Spleen (tissue), 11 donors: ENCODE results near the gene ENOX1. TPM values are rescaled to one million over a fixed set of nuclear protein-coding genes. Genes with fewer than 3 reads are reported as not detected.

ENCODE experiments used
- DNase-seq: peaks from one replicate; pipeline ENCODE4 v3.0.0-alpha.2; 2020
- H3K27ac ChIP-seq, 8 donors: fragments of 200-600 bp; sonication (generic) in 7 of 8; 1 replicate in 4 of 8; 2 replicates in 4 of 8; pipeline versions ENCODE4 v1.5.0 to v1.8.0; 2016 to 2021; ENCODE audit warnings: inconsistent platforms in 4 of 8, mild to moderate bottlenecking in 4 of 8, moderate library complexity in 1 of 8
- H3K27me3 ChIP-seq, 7 donors: fragments of 200-600 bp; sonication (generic) in 6 of 7; replicated peaks in 1 of 7; 1 replicate in 4 of 7; 2 replicates in 3 of 7; pipeline versions ENCODE4 v1.5.0 to v1.8.0; 2016 to 2021; ENCODE audit warnings: inconsistent platforms in 3 of 7, mild to moderate bottlenecking in 1 of 7
- H3K36me3 ChIP-seq, 6 donors: fragments of 200-600 bp; sonication (generic) in 5 of 6; 1 replicate in 4 of 6; 2 replicates in 2 of 6; pipeline versions ENCODE4 v1.5.0 to v1.8.0; 2016 to 2021; ENCODE audit warnings: inconsistent platforms in 2 of 6
- H3K4me1 ChIP-seq, 6 donors: fragments of 200-600 bp; sonication (generic) in 5 of 6; 1 replicate in 3 of 6; 2 replicates in 3 of 6; pipeline versions ENCODE4 v1.5.0 to v1.8.0; 2016 to 2021; ENCODE audit warnings: inconsistent platforms in 3 of 6
- H3K4me3 ChIP-seq, 8 donors: fragments of 200-600 bp; sonication (generic) in 7 of 8; 1 replicate in 4 of 8; 2 replicates in 4 of 8; pipeline versions ENCODE4 v1.5.0 to v1.8.0; 2016 to 2021; ENCODE audit warnings: inconsistent platforms in 4 of 8, mild to moderate bottlenecking in 4 of 8, moderate library complexity in 2 of 8
- H3K9me3 ChIP-seq, 8 donors: fragments of 200-600 bp; sonication (generic) in 7 of 8; 1 replicate in 4 of 8; 2 replicates in 4 of 8; pipeline versions ENCODE4 v1.5.0 to v1.8.0; 2016 to 2021; ENCODE audit warnings: inconsistent platforms in 4 of 8
- POLR2A ChIP-seq, 3 donors: fragments of 450-650 bp; IDR thresholded peaks; one replicate each; pipeline ENCODE4 v1.5.1; 2017; ENCODE audit warnings: antibody characterized with exemption in 3 of 3, mild to moderate bottlenecking in 1 of 3
- POLR2AphosphoS5 ChIP-seq, 3 donors: sonication (generic); formaldehyde crosslinking; IDR thresholded peaks; one replicate each; pipeline ENCODE4 v1.5.1; 2017; ENCODE audit warnings: antibody characterized with exemption in 3 of 3
- whole genome bisulfite sequencing, 5 donors: extraction: QIAGEN DNeasy Blood & Tissue Kit in 3 of 5; methylation state at CpG; one replicate each; pipeline versions ENCODE4 v1.1.5 to v1.1.7; 2013 to 2018; 5-methylcytosine and 5-hydroxymethylcytosine counted together
- intact Hi-C: fragments of 100-400 bp; cut with DNase I; formaldehyde crosslinking; loops from one replicate; pipeline ENCODE4 v1.15.0; 2023; ENCODE audit warnings: low total_unique reads
- polyA plus RNA-seq, 3 donors: library from polyadenylated mRNA; stranded (reverse); fragments of 200-250 nt; gene quantifications; one replicate each; pipeline ENCODE4 v1.2.1, GENCODE V29; 2013
- small RNA-seq, 4 donors: library from RNA; depleted of rRNA; stranded (forward); fragments of <200 nt; gene quantifications; one replicate each; pipeline ENCODE3, GENCODE V24; 2016
- total RNA-seq, 7 donors: library from RNA; depleted of rRNA in 3 of 7; stranded (reverse); fragments of >200 nt in 3 of 7; fragmentation: NEBNext Ultra II Directional in 4 of 7; extraction: Animal tissue kit (Norgen Biotek cat#: 25700) in 4 of 7; gene quantifications; one replicate each; pipeline versions ENCODE4 v1.1.0 to v1.2.1, GENCODE V29; 2016 to 2021
- TF ChIP-seq, protein P1 (sequence below), 11 experiments: fragments of 200-600 bp in 7 of 11; fragments of 450-650 bp in 4 of 11; sonication (generic) in 4 of 11; IDR thresholded peaks in 8 of 11; conservative IDR thresholded peaks in 3 of 11; 1 replicate in 7 of 11; 2 replicates in 4 of 11; pipeline versions ENCODE4 v1.4.0 to v1.8.0; 2016 to 2021; ENCODE audit warnings: antibody characterized with exemption in 11 of 11, inconsistent platforms in 4 of 11, mild to moderate bottlenecking in 1 of 11
- donor health status: healthy with polysubstance abuse.
- donor health status: DM: no; HTN: no; CAD: no; lungs with moderate emphysema.
- donor health status: DM: no; HTN: no; CAD: no.
- donor health status: Bipolar disorder and iron deficiency.
- donor health status: healthy.
- donor health status: DM: no; HTN: no; CAD: no.
- donor health status: DM: yes; HTN: yes; CAD: no.

Gene ENOX1
- total and polyA plus RNA-seq, 10 donors: 0.42 to 1.3 (median 0.54) TPM; not detected in 1

DNA sequence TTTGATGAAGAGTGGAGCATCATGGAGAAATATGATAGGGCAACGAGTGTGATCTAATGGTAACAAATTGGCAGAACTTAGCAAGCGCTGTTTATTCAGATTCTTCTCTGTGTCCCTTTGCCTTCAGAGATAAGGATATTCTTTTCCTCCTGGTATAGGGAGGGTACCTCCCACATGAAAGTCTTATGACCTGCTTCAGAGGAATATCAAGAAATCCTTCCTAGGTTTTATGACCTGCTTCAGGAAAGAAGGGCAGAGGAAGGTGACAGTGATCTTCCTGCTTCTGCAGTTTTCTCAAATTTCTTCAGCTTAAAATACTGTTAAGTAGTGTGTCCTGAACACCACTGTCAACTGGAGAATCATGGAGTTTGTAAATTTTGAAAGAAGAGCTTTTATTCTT is 619.0 kb downstream of the ENOX1 start:
- intact Hi-C loops: no loop called here
- TF ChIP-seq POLR2AphosphoS5 (IDR thresholded peaks at IDR 0.05) (no peak), POLR2A (IDR thresholded peaks at IDR 0.05) (no peak)
- TF ChIP-seq, protein P1, sequence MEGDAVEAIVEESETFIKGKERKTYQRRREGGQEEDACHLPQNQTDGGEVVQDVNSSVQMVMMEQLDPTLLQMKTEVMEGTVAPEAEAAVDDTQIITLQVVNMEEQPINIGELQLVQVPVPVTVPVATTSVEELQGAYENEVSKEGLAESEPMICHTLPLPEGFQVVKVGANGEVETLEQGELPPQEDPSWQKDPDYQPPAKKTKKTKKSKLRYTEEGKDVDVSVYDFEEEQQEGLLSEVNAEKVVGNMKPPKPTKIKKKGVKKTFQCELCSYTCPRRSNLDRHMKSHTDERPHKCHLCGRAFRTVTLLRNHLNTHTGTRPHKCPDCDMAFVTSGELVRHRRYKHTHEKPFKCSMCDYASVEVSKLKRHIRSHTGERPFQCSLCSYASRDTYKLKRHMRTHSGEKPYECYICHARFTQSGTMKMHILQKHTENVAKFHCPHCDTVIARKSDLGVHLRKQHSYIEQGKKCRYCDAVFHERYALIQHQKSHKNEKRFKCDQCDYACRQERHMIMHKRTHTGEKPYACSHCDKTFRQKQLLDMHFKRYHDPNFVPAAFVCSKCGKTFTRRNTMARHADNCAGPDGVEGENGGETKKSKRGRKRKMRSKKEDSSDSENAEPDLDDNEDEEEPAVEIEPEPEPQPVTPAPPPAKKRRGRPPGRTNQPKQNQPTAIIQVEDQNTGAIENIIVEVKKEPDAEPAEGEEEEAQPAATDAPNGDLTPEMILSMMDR (IDR thresholded peaks at IDR 0.05 in 8 of 11, conservative IDR thresholded peaks at IDR 0.05 in 3 of 11): no peak
- no peak for DNase-seq
- no peak overlapping the region for H3K27ac ChIP-seq
- no peaks in the 10 kb centered on the region for H3K27me3 ChIP-seq
- H3K9me3 ChIP-seq: peaks cover 0 to 27% (median 17%) of the 10 kb centered on the region in 8 donors
- H3K4me1 ChIP-seq: no peaks in the 10 kb centered on the region
- 80 to 93% (median 88%) methylated on average over 2 of the region's 2 CpGs for WGBS, 5 donors
- H3K4me3 ChIP-seq: no peak overlapping the region
- no peaks in the 10 kb centered on the region for H3K36me3 ChIP-seq

DNA sequence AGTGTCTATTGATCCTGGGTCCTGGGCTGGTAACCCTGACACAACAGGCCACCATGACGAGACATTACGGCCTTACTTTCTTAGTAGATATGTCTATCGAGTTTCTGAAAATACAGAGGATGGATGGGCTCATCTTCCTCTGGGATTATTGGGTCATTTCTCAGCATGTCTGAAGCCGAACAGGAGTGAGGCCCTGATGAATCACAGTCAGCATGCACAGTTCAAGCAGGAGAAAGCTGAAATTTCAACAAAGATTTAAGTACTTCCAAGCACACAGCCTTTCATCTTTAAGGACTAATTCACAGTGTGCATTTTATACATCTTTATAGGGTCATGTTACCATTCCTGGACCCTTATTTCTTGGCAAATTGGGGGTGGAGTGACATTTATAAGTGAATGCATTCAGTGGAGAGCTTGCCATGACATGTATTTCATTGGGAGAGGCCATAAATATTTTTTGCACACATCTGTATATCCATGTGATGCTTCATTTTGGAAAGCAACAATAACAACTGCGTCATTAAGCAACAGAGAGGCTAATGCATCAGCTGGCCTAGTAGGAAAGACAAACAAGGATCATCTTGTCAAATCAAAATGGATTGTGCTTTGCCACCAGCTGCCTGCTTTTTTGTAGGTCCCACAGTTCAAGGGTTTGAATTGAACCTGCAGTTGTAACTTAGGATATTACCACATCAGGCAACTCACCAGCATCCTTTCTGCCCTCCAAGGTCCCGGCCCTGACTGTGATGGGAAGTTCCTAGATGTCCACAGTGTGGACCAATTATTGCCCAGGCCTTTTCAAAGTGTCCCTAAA is 619.9 kb downstream of the ENOX1 start:
- Histone ChIP-seq H3K27ac (no peak overlapping the region), H3K4me1 (no peaks in the 10 kb centered on the region), H3K27me3 (no peaks in the 10 kb centered on the region), H3K4me3 (no peak overlapping the region), H3K9me3 (peaks cover 0 to 27% (median 17%) of the 10 kb centered on the region in 8 donors), H3K36me3 (no peaks in the 10 kb centered on the region)
- 76 to 91% (median 85%) methylated on average over 6 of the region's 6 CpGs for WGBS, 5 donors
- intact Hi-C loops: no loop called here
- no peak for TF ChIP-seq POLR2A (IDR thresholded peaks at IDR 0.05)
- TF ChIP-seq, protein P1 (IDR thresholded peaks at IDR 0.05 in 8 of 11, conservative IDR thresholded peaks at IDR 0.05 in 3 of 11): no peak
- no peak for TF ChIP-seq POLR2AphosphoS5 (IDR thresholded peaks at IDR 0.05)
- DNase-seq: no peak

Small RNA genes within 50 kb of the gene (small RNA-seq; reads per million reads assigned to genes)
- gene AL162713.1: 0 reads per million in 4 donors

Other genes starting within 250 kb of the ENOX1 start
- 10 to 100 TPM in 1 of 7 donors, 1 to 10 TPM in 6; 3.6 to 10.9 (median 7.3) TPM for gene CCDC122, start 92.8 kb upstream of the ENOX1 start, total RNA-seq
- gene CCDC122, start 92.8 kb upstream of the ENOX1 start, polyA plus RNA-seq: 1 to 10 TPM; 3.6 to 8.1 (median 5.5) TPM
- gene LACC1, start 92.9 kb upstream of the ENOX1 start, total RNA-seq: 10 to 100 TPM in 6 of 7 donors, 1 to 10 TPM in 1; 7.9 to 17.6 (median 13.2) TPM
- 1 to 10 TPM; 3.0 to 4.3 (median 3.3) TPM for gene LACC1, start 92.9 kb upstream of the ENOX1 start, polyA plus RNA-seq